HepG2 (cell line): ENCODE measurements around the gene MEI1. TPM values are rescaled to one million over a fixed set of nuclear protein-coding genes. Genes with fewer than 3 reads are reported as not detected.

ENCODE experiments used
- PHF21A ChIP-seq: sonication (generic); formaldehyde crosslinking; IDR thresholded peaks from 2 replicates; pipeline ENCODE4 v1.5.0; 2020; ENCODE audit warnings: mild to moderate bottlenecking, missing genetic modification reagents
- POLR2AphosphoS2 ChIP-seq: IDR thresholded peaks from 2 replicates; pipeline ENCODE4 v1.6.1; 2011; ENCODE audit warnings: low read depth, low read length, improper control_type of control experiment
- SRSF9 ChIP-seq: fragments of 200-400 bp; formaldehyde crosslinking; IDR thresholded peaks from 2 replicates; pipeline ENCODE4 v1.6.1; 2018; ENCODE audit warnings: borderline replicate concordance, mild to moderate bottlenecking, low read depth, low read length; ENCODE audit not compliant: insufficient read depth, poor library complexity, severe bottlenecking
- TFDP2 ChIP-seq: sonication (generic); formaldehyde crosslinking; IDR thresholded peaks from 2 replicates; pipeline ENCODE4 v1.4.0; 2020; ENCODE audit warnings: missing genetic modification reagents
- ZBTB38 ChIP-seq: sonication (generic); formaldehyde crosslinking; IDR thresholded peaks from 2 replicates; pipeline ENCODE4 v1.5.1; 2020; ENCODE audit warnings: mild to moderate bottlenecking, missing genetic modification reagents
- ZKSCAN8 ChIP-seq: IDR thresholded peaks from 2 replicates; pipeline ENCODE4 v1.6.1; 2016; ENCODE audit warnings: borderline replicate concordance, missing genetic modification reagents, missing compliant biosample characterization
- ZNF275 ChIP-seq: sonication (generic); formaldehyde crosslinking; IDR thresholded peaks from 2 replicates; pipeline ENCODE4 v1.8.0; 2022; ENCODE audit warnings: missing genetic modification reagents, mild to moderate bottlenecking, inconsistent platforms, borderline replicate concordance
- polyA plus RNA-seq, 8 experiments: library from polyadenylated mRNA; depleted of rRNA in 3 of 8; stranded (reverse) in 7 of 8; unstranded in 1 of 8; fragments of >200 nt; fragmentation: Illumina TruSeq in 4 of 8; extraction: Trizol in 4 of 8; gene quantifications; 2 replicates each; pipeline versions ENCODE4 v1.2.1 to v1.2.3, GENCODE V29; 2011 to 2016; ENCODE audit warnings: low read depth in 4 of 8, missing spikeins in 1 of 8, mixed read lengths in 1 of 8; ENCODE audit not compliant: insufficient read depth in 1 of 8
- total RNA-seq, 5 experiments: library from RNA; depleted of rRNA; stranded (reverse); fragments of >200 nt; fragmentation: Illumina TruSeq; extraction: Trizol; gene quantifications; 2 replicates each; pipeline ENCODE4 v1.2.3, GENCODE V29; 2016; ENCODE audit warnings: low read depth in 1 of 5
- TF ChIP-seq, protein P1 (sequence below): sonication (generic); formaldehyde crosslinking; IDR thresholded peaks from 2 replicates; pipeline ENCODE4 v1.4.0; 2020; ENCODE audit warnings: missing genetic modification reagents
- TF ChIP-seq, protein P2 (sequence below): sonication (generic); formaldehyde crosslinking; IDR thresholded peaks from 2 replicates; pipeline ENCODE4 v1.4.0; 2020; ENCODE audit warnings: missing genetic modification reagents, mild to moderate bottlenecking, borderline replicate concordance
- TF ChIP-seq, protein P3 (sequence below): fragments of 450-650 bp; IDR thresholded peaks from 2 replicates; pipeline ENCODE4 v1.6.1; 2016
- TF ChIP-seq, protein P4 (sequence below): IDR thresholded peaks from 2 replicates; pipeline ENCODE4 v1.6.1; 2012; ENCODE audit warnings: low read depth, low read length, improper control_type of control experiment
- TF ChIP-seq, protein P5 (sequence below): sonication (generic); formaldehyde crosslinking; IDR thresholded peaks from 2 replicates; pipeline ENCODE4 v1.5.0; 2020; ENCODE audit warnings: mild to moderate bottlenecking, missing genetic modification reagents

Gene MEI1
- total and polyA plus RNA-seq, 2 of the 13 experiments (the other 11 are each of a cell fraction or from before 2014, with no cell fraction given): 0.75 to 1.9 TPM

DNA sequence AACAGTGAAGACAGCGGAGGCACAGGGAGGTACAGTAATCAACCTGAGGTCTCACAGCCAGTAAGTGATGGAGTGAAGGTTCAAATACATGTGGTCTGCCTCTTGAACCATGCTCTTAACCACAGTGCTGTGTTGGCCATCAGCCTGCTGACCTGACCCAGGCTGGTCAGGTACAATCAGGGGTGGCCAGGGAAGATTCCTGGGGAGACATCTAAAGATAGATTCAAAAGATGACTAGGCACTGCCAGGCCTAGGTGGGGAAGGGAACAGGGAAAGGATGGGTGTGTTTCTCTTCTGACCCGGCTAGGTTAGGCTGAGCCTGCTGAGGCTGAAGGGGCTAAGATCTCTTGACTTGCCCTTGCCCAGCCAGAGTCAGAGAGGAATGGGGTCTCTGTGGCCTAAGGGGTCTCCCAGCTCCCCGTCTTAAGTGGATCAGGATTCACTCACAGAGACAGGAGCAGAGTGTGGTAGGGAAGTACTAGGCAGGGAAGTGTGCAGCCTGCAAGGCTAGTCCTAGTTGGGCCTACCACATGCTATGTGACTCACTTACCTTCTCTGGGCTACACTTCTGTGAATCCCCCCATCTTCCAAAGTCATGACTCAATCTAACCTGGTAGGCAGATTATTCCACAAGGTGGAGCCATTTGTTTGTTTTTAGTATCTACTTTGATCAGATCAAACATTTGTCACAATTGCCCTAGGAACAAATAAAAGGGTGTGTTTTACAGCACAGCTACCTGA lies 123.2 kb downstream of the MEI1 start (continued):
- TF ChIP-seq, protein P1, sequence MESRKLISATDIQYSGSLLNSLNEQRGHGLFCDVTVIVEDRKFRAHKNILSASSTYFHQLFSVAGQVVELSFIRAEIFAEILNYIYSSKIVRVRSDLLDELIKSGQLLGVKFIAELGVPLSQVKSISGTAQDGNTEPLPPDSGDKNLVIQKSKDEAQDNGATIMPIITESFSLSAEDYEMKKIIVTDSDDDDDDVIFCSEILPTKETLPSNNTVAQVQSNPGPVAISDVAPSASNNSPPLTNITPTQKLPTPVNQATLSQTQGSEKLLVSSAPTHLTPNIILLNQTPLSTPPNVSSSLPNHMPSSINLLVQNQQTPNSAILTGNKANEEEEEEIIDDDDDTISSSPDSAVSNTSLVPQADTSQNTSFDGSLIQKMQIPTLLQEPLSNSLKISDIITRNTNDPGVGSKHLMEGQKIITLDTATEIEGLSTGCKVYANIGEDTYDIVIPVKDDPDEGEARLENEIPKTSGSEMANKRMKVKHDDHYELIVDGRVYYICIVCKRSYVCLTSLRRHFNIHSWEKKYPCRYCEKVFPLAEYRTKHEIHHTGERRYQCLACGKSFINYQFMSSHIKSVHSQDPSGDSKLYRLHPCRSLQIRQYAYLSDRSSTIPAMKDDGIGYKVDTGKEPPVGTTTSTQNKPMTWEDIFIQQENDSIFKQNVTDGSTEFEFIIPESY: no peak
- TF ChIP-seq, protein P2, sequence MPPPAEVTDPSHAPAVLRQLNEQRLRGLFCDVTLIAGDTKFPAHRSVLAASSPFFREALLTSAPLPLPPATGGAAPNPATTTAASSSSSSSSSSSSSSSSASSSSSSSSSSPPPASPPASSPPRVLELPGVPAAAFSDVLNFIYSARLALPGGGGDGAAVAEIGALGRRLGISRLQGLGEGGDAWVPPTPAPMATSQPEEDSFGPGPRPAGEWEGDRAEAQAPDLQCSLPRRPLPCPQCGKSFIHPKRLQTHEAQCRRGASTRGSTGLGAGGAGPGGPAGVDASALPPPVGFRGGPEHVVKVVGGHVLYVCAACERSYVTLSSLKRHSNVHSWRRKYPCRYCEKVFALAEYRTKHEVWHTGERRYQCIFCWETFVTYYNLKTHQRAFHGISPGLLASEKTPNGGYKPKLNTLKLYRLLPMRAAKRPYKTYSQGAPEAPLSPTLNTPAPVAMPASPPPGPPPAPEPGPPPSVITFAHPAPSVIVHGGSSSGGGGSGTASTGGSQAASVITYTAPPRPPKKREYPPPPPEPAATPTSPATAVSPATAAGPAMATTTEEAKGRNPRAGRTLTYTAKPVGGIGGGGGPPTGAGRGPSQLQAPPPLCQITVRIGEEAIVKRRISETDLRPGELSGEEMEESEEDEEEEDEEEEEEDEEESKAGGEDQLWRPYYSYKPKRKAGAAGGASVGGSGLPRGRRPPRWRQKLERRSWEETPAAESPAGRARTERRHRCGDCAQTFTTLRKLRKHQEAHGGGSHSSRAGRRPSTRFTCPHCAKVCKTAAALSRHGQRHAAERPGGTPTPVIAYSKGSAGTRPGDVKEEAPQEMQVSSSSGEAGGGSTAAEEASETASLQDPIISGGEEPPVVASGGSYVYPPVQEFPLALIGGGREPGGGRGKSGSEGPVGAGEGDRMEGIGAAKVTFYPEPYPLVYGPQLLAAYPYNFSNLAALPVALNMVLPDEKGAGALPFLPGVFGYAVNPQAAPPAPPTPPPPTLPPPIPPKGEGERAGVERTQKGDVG: no peak
- TF ChIP-seq, protein P3, sequence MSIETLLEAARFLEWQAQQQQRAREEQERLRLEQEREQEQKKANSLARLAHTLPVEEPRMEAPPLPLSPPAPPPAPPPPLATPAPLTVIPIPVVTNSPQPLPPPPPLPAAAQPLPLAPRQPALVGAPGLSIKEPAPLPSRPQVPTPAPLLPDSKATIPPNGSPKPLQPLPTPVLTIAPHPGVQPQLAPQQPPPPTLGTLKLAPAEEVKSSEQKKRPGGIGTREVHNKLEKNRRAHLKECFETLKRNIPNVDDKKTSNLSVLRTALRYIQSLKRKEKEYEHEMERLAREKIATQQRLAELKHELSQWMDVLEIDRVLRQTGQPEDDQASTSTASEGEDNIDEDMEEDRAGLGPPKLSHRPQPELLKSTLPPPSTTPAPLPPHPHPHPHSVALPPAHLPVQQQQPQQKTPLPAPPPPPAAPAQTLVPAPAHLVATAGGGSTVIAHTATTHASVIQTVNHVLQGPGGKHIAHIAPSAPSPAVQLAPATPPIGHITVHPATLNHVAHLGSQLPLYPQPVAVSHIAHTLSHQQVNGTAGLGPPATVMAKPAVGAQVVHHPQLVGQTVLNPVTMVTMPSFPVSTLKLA: peak; percentile 57; the same call in 1 of the 2 replicates
- TF ChIP-seq ZKSCAN8 (CRISPR knock-in tag) (no peak), PHF21A (CRISPR knock-in tag) (no peak), ZNF275 (CRISPR knock-in tag) (no peak), TFDP2 (CRISPR knock-in tag) (no peak), POLR2AphosphoS2 (no peak), ZBTB38 (CRISPR knock-in tag) (no peak), SRSF9 (no peak)
- TF ChIP-seq, protein P4, sequence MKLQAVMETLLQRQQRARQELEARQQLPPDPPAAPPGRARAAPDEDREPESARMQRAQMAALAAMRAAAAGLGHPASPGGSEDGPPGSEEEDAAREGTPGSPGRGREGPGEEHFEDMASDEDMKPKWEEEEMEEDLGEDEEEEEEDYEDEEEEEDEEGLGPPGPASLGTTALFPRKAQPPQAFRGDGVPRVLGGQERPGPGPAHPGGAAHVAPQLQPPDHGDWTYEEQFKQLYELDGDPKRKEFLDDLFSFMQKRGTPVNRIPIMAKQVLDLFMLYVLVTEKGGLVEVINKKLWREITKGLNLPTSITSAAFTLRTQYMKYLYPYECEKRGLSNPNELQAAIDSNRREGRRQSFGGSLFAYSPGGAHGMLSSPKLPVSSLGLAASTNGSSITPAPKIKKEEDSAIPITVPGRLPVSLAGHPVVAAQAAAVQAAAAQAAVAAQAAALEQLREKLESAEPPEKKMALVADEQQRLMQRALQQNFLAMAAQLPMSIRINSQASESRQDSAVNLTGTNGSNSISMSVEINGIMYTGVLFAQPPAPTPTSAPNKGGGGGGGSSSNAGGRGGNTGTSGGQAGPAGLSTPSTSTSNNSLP: peak; percentile 95
- TF ChIP-seq, protein P5, sequence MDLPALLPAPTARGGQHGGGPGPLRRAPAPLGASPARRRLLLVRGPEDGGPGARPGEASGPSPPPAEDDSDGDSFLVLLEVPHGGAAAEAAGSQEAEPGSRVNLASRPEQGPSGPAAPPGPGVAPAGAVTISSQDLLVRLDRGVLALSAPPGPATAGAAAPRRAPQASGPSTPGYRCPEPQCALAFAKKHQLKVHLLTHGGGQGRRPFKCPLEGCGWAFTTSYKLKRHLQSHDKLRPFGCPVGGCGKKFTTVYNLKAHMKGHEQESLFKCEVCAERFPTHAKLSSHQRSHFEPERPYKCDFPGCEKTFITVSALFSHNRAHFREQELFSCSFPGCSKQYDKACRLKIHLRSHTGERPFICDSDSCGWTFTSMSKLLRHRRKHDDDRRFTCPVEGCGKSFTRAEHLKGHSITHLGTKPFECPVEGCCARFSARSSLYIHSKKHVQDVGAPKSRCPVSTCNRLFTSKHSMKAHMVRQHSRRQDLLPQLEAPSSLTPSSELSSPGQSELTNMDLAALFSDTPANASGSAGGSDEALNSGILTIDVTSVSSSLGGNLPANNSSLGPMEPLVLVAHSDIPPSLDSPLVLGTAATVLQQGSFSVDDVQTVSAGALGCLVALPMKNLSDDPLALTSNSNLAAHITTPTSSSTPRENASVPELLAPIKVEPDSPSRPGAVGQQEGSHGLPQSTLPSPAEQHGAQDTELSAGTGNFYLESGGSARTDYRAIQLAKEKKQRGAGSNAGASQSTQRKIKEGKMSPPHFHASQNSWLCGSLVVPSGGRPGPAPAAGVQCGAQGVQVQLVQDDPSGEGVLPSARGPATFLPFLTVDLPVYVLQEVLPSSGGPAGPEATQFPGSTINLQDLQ (CRISPR knock-in tag): no peak
